HUES6 (cell line): ENCODE results near the gene C17orf100.
"Not testable (repeated sequence)": the region's sequence is repeated elsewhere in the genome, so short reads cannot be mapped to it uniquely, and the experiment has no call there.

ENCODE experiments used
- H3K27ac ChIP-seq: 2 replicates; pipeline ENCODE4 v1.7.0; 2013; ENCODE audit warnings: low read depth, mild to moderate bottlenecking, low read length, inconsistent platforms
- H3K27me3 ChIP-seq: 2 replicates; pipeline ENCODE4 v1.6.1; 2013; ENCODE audit warnings: low read length; ENCODE audit not compliant: control insufficient read depth, insufficient read depth
- H3K36me3 ChIP-seq: 2 replicates; pipeline ENCODE4 v1.6.1; 2013; ENCODE audit warnings: low read length; ENCODE audit not compliant: control insufficient read depth, insufficient read depth
- H3K4me1 ChIP-seq: 2 replicates; pipeline ENCODE4 v1.6.1; 2013; ENCODE audit warnings: low read length; ENCODE audit not compliant: control insufficient read depth, insufficient read depth
- H3K4me3 ChIP-seq: 2 replicates; pipeline ENCODE4 v1.5.1; 2013; ENCODE audit warnings: low read depth, low read length
- H3K9ac ChIP-seq: one replicate; pipeline ENCODE4 v1.6.1; 2013; ENCODE audit warnings: mild to moderate bottlenecking, low read length
- H3K9me3 ChIP-seq: 2 replicates; pipeline ENCODE4 v1.6.1; 2013; ENCODE audit warnings: low read depth, low read length; ENCODE audit not compliant: control insufficient read depth, insufficient read depth

Gene C17orf100

GRCh38 chr17:6682339-6682738, 30.8 kb downstream of the C17orf100 start:
- H3K9ac ChIP-seq = no peak overlapping the region

GRCh38 chr17:6683081-6683684, 31.6 kb downstream of the C17orf100 start:
- H3K9me3 ChIP-seq = no peaks in the 10 kb centered on the region
- no peak overlapping the region for H3K4me3 ChIP-seq
- no peak overlapping the region for H3K9ac ChIP-seq
- peaks cover 4% of the 10 kb centered on the region; the same call in 1 of the 2 replicates for H3K4me1 ChIP-seq
- H3K27ac ChIP-seq = no peak overlapping the region
- H3K27me3 ChIP-seq = no peaks in the 10 kb centered on the region
- no peaks in the 10 kb centered on the region for H3K36me3 ChIP-seq

More at GRCh38 chr17:6682339-6682738, 30.8 kb downstream of the C17orf100 start:
- Histone ChIP-seq H3K4me3 (no peak overlapping the region), H3K27me3 (no peaks in the 10 kb centered on the region), H3K4me1 (peaks cover 5% of the 10 kb centered on the region; the same call in 1 of the 2 replicates), H3K27ac (no peak overlapping the region), H3K36me3 (no peaks in the 10 kb centered on the region), H3K9me3 (no peaks in the 10 kb centered on the region)

DNA sequence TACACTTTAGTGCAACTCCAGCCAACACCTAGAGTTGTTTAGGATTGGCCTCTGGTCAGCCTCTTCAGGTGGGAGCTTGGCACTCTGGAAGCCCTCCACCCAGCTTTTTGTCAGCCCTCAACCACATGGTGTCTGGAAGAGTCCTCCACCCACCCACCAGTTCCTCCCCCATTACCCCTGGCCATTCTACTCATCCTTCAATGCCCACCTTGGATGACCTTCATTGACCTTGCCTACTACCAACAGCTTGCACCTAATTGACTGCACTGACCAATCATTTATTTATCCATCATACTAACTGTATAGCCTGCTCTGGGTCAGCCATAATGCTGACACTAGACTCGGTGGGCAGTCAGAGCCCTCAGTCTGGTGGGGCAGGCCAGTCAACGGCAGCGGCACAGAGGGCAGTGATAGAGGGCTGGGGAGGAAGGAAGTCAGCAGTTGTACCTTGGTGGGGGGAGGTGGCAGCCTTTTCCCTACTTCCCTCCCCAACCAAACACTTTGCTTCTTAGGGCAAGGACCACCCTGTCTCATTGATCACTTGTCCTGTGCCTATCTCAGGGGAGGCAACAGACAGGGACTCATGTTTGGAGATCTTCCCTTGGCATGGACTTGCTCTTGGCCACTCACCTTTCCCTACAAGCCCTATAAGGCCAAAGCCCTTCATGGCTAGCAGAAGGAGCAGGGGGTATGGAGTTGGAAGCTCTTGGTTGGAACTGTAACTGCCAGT, 32.3 kb downstream of the C17orf100 start:
- H3K9me3 ChIP-seq = no peaks in the 10 kb centered on the region
- no peaks in the 10 kb centered on the region for H3K27me3 ChIP-seq
- H3K27ac ChIP-seq = no peak overlapping the region
- H3K36me3 ChIP-seq = no peaks in the 10 kb centered on the region
- H3K4me1 ChIP-seq = peaks cover 4% of the 10 kb centered on the region; the same call in 1 of the 2 replicates
- no peak overlapping the region for H3K9ac ChIP-seq
- H3K4me3 ChIP-seq = no peak overlapping the region

DNA sequence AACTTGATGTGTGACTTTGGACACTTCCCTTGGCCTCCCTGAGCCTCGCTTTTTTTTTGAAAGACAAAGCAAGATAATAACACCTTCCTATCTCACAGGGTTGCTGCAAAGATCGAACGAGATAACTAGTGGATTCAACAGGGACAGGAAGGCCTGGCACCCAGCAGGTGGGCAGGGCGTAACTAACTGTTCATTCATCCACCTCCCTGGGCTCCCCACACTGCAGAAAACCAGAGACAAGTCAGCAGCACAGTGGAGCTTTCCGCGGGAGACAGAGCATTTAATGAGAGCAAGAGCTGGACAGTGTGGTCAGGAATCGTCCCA, 32.9 kb downstream of the C17orf100 start:
- no peak overlapping the region for H3K9ac ChIP-seq
- H3K9me3 ChIP-seq = no peaks in the 10 kb centered on the region
- no peak overlapping the region for H3K27ac ChIP-seq
- no peaks in the 10 kb centered on the region for H3K36me3 ChIP-seq
- H3K4me3 ChIP-seq = no peak overlapping the region
- no peaks in the 10 kb centered on the region for H3K27me3 ChIP-seq
- H3K4me1 ChIP-seq = peaks cover 4% of the 10 kb centered on the region; the same call in 1 of the 2 replicates

- Histone ChIP-seq H3K4me3 (no peak overlapping the region), H3K36me3 (no peaks in the 10 kb centered on the region), H3K27me3 (no peaks in the 10 kb centered on the region), H3K9ac (no peak overlapping the region), H3K4me1 (peaks cover 4% of the 10 kb centered on the region; the same call in 1 of the 2 replicates), H3K27ac (no peak overlapping the region), H3K9me3 (no peaks in the 10 kb centered on the region)
Measured at GRCh38 chr17:6684881-6685767, 33.6 kb downstream of the C17orf100 start.

- Histone ChIP-seq H3K9me3 (no peaks in the 10 kb centered on the region), H3K27ac (no peak overlapping the region), H3K4me3 (no peak overlapping the region), H3K9ac (no peak overlapping the region), H3K4me1 (peaks cover 4% of the 10 kb centered on the region; the same call in 1 of the 2 replicates), H3K27me3 (no peaks in the 10 kb centered on the region), H3K36me3 (no peaks in the 10 kb centered on the region)
Measured at GRCh38 chr17:6686026-6686425, 34.5 kb downstream of the C17orf100 start.

DNA sequence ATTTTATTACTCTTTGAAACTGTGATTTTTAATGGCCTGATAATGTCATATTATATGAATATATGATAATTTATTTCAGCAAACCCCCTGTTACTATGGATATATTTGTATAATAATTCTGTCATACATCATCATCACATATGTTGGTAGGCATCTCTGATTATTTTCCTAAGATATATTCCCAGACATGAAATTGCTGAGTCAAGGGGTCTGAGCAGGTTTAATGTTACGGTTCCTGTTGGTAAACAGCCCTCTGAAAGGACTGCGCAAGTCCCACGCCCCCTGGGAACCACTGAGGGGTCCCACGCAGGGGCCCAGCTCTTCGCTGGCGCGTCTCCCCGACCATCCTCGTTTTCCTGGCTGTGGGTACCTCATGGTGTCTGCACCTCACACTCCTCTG, 37.4 kb downstream of the C17orf100 start:
- H3K9me3 ChIP-seq = no peaks in the 10 kb centered on the region
- H3K27me3 ChIP-seq = 0 out of 2 replicates have a peak, but pooled peaks cover 3% of the 10 kb centered on the region
- H3K4me3 ChIP-seq = no peak overlapping the region
- H3K27ac ChIP-seq = no peak overlapping the region
- no peaks in the 10 kb centered on the region for H3K36me3 ChIP-seq
- no peak overlapping the region for H3K9ac ChIP-seq
- H3K4me1 ChIP-seq = peaks cover 4% of the 10 kb centered on the region; the same call in 1 of the 2 replicates

DNA sequence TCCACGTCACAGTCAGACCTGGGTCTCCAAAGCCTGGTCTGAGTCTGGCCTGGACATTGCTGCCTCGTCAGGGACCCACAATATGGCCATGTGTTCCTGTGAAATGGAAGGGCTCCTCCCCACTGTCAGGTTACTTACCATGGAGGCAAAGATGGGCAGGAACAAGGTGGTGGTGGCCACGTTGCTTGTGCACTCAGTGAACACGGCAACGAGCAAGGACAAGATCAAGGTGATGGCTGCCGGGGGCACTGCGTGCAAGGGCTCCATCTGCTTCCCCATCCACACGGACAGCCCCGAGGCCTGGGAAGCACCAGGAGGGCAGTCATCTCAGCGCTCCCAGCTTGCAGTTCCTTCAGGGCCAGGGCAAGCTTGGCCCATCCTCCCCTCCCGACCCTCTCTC, 39.1 kb downstream of the C17orf100 start:
- Histone ChIP-seq H3K9ac (no peak overlapping the region), H3K9me3 (no peaks in the 10 kb centered on the region), H3K27me3 (0 out of 2 replicates have a peak, but pooled peaks cover 3% of the 10 kb centered on the region), H3K4me1 (no peaks in the 10 kb centered on the region), H3K27ac (no peak overlapping the region), H3K4me3 (no peak overlapping the region), H3K36me3 (no peaks in the 10 kb centered on the region)

GRCh38 chr17:6691546-6691945, 40.0 kb downstream of the C17orf100 start:
- Histone ChIP-seq H3K9ac (no peak overlapping the region), H3K27me3 (0 out of 2 replicates have a peak, but pooled peaks cover 3% of the 10 kb centered on the region), H3K4me1 (no peaks in the 10 kb centered on the region), H3K4me3 (no peak overlapping the region), H3K27ac (no peak overlapping the region), H3K36me3 (no peaks in the 10 kb centered on the region), H3K9me3 (no peaks in the 10 kb centered on the region)

DNA sequence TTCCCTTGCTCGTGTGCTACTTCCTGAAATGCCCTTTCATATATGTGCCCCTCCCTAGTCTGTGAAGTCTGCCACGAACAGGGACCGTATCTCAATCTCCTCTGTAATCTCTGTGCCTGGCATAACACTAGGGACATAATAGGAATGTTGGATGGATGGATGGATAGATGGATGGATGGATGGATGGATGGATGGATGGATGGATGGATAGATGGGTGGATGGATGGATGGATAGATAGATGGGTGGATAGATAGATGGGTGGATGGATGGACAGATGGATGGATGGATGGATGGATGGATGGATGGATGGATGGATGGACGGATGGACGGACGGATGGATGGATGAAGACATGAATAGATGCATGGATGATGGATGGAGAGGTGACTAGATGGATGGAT, 40.4 kb downstream of the C17orf100 start:
- H3K36me3 ChIP-seq, H3K27me3 ChIP-seq, H3K9ac ChIP-seq, H3K4me1 ChIP-seq, H3K27ac ChIP-seq, H3K4me3 ChIP-seq, H3K9me3 ChIP-seq: not testable (repeated sequence)

GRCh38 chr17:6695051-6695450, 43.5 kb downstream of the C17orf100 start:
- H3K9ac ChIP-seq = no peak overlapping the region
- H3K4me1 ChIP-seq = peaks cover 2% of the 10 kb centered on the region; the same call in 1 of the 2 replicates
- no peaks in the 10 kb centered on the region for H3K36me3 ChIP-seq
- no peak overlapping the region for H3K27ac ChIP-seq
- H3K4me3 ChIP-seq = no peak overlapping the region
- 0 out of 2 replicates have a peak, but pooled peaks cover 3% of the 10 kb centered on the region for H3K27me3 ChIP-seq
- H3K9me3 ChIP-seq = no peaks in the 10 kb centered on the region
